WTC11 (cell line): ENCODE measurements around the gene ACMSD. TPM values are rescaled to one million over a fixed set of nuclear protein-coding genes. Genes with fewer than 3 reads are reported as not detected.

Experiments
- ATAC-seq: fragments of 200-7000 bp; cut with Tn5 transposase; 2 replicates; pipeline ENCODE4 v1.10.0; 2021; ENCODE audit warnings: mild to moderate bottlenecking, moderate library complexity
- CTCF ChIA-PET: fragments of 300-600 bp; sonication (Branson Sonifier 250); formaldehyde crosslinking; loops from one replicate; lab custom pipeline; 2021; ENCODE audit warnings: antibody characterized with exemption; lab: Charles Lee
- POLR2A ChIA-PET: fragments of 350-600 bp; sonication (Branson Sonifier 250); formaldehyde crosslinking; loops from one replicate; lab custom pipeline; 2021; ENCODE audit warnings: antibody characterized with exemption; lab: Charles Lee
- DNase-seq: peaks from one replicate; pipeline ENCODE4 v3.0.0; 2021; ENCODE audit warnings: low spot score
- H3K27ac Mint-ChIP-seq: 2 replicates; pipeline ENCODE4 v1.8.0; 2021; ENCODE audit warnings: mixed read lengths
- H3K27me3 Mint-ChIP-seq: 2 replicates; pipeline ENCODE4 v1.8.0; 2021; ENCODE audit warnings: low read depth, mild to moderate bottlenecking, moderate library complexity, mixed read lengths
- H3K36me3 Mint-ChIP-seq: 2 replicates; pipeline ENCODE4 v1.8.0; 2021; ENCODE audit warnings: mixed read lengths
- H3K4me1 Mint-ChIP-seq: 2 replicates; pipeline ENCODE4 v1.8.0; 2022; ENCODE audit warnings: mixed read lengths
- H3K4me3 Mint-ChIP-seq: 2 replicates; pipeline ENCODE4 v1.8.0; 2021; ENCODE audit warnings: mild to moderate bottlenecking, moderate library complexity, mixed read lengths
- H3K9me3 Mint-ChIP-seq: 2 replicates; pipeline ENCODE4 v1.8.0; 2021; ENCODE audit warnings: mixed read lengths
- AFF4 ChIP-seq: sonication (generic); formaldehyde crosslinking; IDR thresholded peaks from 2 replicates; pipeline ENCODE4 v1.8.1; 2023; ENCODE audit warnings: mild to moderate bottlenecking, missing genetic modification reagents, borderline replicate concordance
- ATF6 ChIP-seq: sonication (generic); formaldehyde crosslinking; IDR thresholded peaks from 2 replicates; pipeline ENCODE4 v1.8.1; 2023; ENCODE audit warnings: mild to moderate bottlenecking, missing genetic modification reagents
- CREB1 ChIP-seq: sonication (generic); formaldehyde crosslinking; IDR thresholded peaks from 2 replicates; pipeline ENCODE4 v1.8.0; 2023; ENCODE audit warnings: mild to moderate bottlenecking, missing genetic modification reagents
- E2F5 ChIP-seq: sonication (generic); formaldehyde crosslinking; IDR thresholded peaks from 2 replicates; pipeline ENCODE4 v1.8.1; 2022; ENCODE audit warnings: mild to moderate bottlenecking, moderate library complexity, missing genetic modification reagents
- GABPB1 ChIP-seq: sonication (generic); formaldehyde crosslinking; IDR thresholded peaks from 2 replicates; pipeline ENCODE4 v1.8.1; 2023; ENCODE audit warnings: mild to moderate bottlenecking, missing genetic modification reagents
- HMGXB4 ChIP-seq: sonication (generic); formaldehyde crosslinking; IDR thresholded peaks from 2 replicates; pipeline ENCODE4 v1.8.1; 2023; ENCODE audit warnings: mild to moderate bottlenecking, moderate library complexity, missing genetic modification reagents
- IRF2 ChIP-seq: sonication (generic); formaldehyde crosslinking; IDR thresholded peaks from 2 replicates; pipeline ENCODE4 v1.8.0; 2022; ENCODE audit warnings: low read depth, missing genetic modification reagents, borderline replicate concordance
- MXD4 ChIP-seq: fragments of 250-450 bp; sonication (Bioruptor Pico); IDR thresholded peaks from 2 replicates; pipeline ENCODE4 v1.8.0; 2021; ENCODE audit warnings: mild to moderate bottlenecking, moderate library complexity, borderline replicate concordance
- NR1H2 ChIP-seq: sonication (generic); formaldehyde crosslinking; IDR thresholded peaks from 2 replicates; pipeline ENCODE4 v1.9.0; 2021; ENCODE audit warnings: mild to moderate bottlenecking, moderate library complexity, missing genetic modification reagents
- PREB ChIP-seq: sonication (generic); formaldehyde crosslinking; IDR thresholded peaks from 2 replicates; pipeline ENCODE4 v1.8.1; 2022; ENCODE audit warnings: mild to moderate bottlenecking, missing genetic modification reagents, moderate library complexity, borderline replicate concordance
- PRRX2 ChIP-seq: fragments of 250-450 bp; sonication (Bioruptor Pico); IDR thresholded peaks from 2 replicates; pipeline ENCODE4 v1.8.0; 2021; ENCODE audit warnings: mild to moderate bottlenecking
- ZNF121 ChIP-seq: sonication (generic); formaldehyde crosslinking; IDR thresholded peaks from 2 replicates; pipeline ENCODE4 v1.8.0; 2023; ENCODE audit warnings: missing genetic modification reagents
- ZNF138 ChIP-seq: sonication (generic); formaldehyde crosslinking; conservative IDR thresholded peaks from 2 replicates; pipeline ENCODE4 v1.8.1; 2022; ENCODE audit warnings: mild to moderate bottlenecking, moderate library complexity, missing genetic modification reagents
- ZNF232 ChIP-seq: sonication (generic); formaldehyde crosslinking; IDR thresholded peaks from 2 replicates; pipeline ENCODE4 v1.8.0; 2022; ENCODE audit warnings: mild to moderate bottlenecking, missing genetic modification reagents
- ZNF512 ChIP-seq: sonication (generic); formaldehyde crosslinking; IDR thresholded peaks from 2 replicates; pipeline ENCODE4 v1.8.1; 2022; ENCODE audit warnings: missing genetic modification reagents, borderline replicate concordance
- total RNA-seq: library from RNA; stranded (reverse); gene quantifications from 3 replicates; pipeline ENCODE4 v1.2.3, GENCODE V29; 2021

Gene ACMSD
- total RNA-seq, 1 experiment from 2014 or later, result not detected

- Mint-ChIP-seq H3K9me3 (peaks cover 3% of the 10 kb centered on the region; the same call in 1 of the 2 replicates), H3K4me1 (no peaks in the 10 kb centered on the region), H3K27ac (no peak overlapping the region), H3K27me3 (no peaks in the 10 kb centered on the region), H3K4me3 (no peak overlapping the region), H3K36me3 (no peaks in the 10 kb centered on the region)
- no peak for DNase-seq
- ATAC-seq, result no peak
- CTCF ChIA-PET, result no interaction called here
- POLR2A ChIA-PET, result no interaction called here
- TF ChIP-seq IRF2 (CRISPR knock-in tag), result no peak
- TF ChIP-seq ZNF232 (CRISPR knock-in tag), result no peak
- no peak for TF ChIP-seq GABPB1 (CRISPR knock-in tag)
- no peak for TF ChIP-seq CREB1 (CRISPR knock-in tag)
- TF ChIP-seq PRRX2, result no peak
- no peak for TF ChIP-seq ZNF512 (CRISPR knock-in tag)
- TF ChIP-seq MXD4 (CRISPR knock-in tag), result no peak
- TF ChIP-seq HMGXB4 (CRISPR knock-in tag), result no peak
- no peak for TF ChIP-seq E2F5 (CRISPR knock-in tag)
- no peak for TF ChIP-seq ZNF121 (CRISPR knock-in tag)
- no peak for TF ChIP-seq ATF6 (CRISPR knock-in tag)
- no peak for TF ChIP-seq ZNF138 (CRISPR knock-in tag)
- TF ChIP-seq PREB (CRISPR knock-in tag), result no peak
- TF ChIP-seq NR1H2 (CRISPR knock-in tag), result no peak
- TF ChIP-seq AFF4 (CRISPR knock-in tag), result no peak
Observed at GRCh38 chr2:134818321-134818720, 20.1 kb upstream of the ACMSD start.
